ENCODE data around the gene TDRD9. TPM values are rescaled to one million over a fixed set of nuclear protein-coding genes. Genes with fewer than 3 reads are reported as not detected.
"Not testable (repeated sequence)": the region's sequence is repeated elsewhere in the genome, so short reads cannot be mapped to it uniquely, and the experiment has no call there.

TDRD9 gene
- total RNA-seq, 2 donors from 2014 or later = 0.10 to 0.68 TPM

DNA sequence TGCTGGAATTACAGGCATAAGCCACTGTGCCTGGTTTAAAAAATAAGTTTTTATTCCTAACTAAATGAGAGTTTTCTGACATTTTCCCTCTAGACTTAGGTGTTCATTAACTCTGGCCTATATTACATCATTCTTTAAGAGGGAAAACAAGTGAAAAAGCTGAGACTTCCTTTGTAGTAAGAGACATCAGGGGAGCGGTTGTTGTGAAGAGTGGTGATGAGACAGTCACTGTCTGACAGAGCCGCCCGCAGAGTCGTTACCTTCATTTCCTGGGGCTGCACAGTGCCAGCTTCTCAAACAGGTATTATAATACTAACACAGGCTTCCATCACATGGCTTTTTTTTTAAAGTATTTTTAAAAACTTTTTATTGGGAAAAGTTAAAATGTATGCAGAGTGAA is 19.7 kb upstream of the TDRD9 start:
- no peaks in the 10 kb centered on the region for H3K9me3 Mint-ChIP-seq
- H3K36me3 Mint-ChIP-seq = no peaks in the 10 kb centered on the region
- DNase-seq (ENCODE audit: low spot score in 2 of 2) (no peak), ATAC-seq (peak; percentile 55 to 73)
- H3K27ac Mint-ChIP-seq = peak overlapping the region in 1 of 2 donors; percentile 46

DNA sequence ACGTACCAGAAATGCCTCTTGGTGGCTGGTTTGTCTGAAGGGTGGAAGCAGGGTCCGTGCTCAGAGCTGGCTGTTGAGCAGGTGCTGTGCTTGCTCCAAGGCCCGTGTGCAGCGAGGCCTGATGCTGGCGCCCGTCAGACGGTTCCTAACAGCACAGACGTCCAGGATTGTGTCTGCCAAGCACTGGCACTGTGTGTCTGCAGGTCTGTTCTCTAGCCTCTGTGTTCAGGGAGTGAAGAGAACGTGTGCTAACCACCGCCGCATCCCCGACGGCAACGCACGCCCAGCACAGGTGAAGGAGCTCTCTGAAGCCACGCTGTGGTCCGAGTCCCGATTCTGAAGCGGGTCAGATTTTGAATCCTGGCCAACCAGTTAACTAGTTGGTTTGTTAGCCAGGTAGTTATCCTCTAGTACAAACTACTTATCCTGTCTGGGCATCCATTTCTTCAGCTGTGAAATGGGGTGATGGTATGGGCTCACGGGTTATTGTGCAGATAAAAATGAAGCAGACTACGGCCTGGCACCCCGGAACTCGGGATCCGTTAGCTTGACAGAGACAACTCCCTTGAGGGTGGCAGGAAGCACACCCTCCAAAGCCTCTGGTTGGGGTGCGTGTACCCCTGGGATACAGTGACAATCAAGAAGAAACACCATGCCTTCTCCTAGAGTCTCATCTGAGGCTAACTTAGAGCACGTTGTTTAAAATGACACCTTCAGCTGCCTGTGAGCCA is 18.6 kb upstream of the TDRD9 start:
- Mint-ChIP-seq H3K9me3 (no peaks in the 10 kb centered on the region), H3K27ac (peak overlapping the region; percentile 20 to 58), H3K36me3 (no peaks in the 10 kb centered on the region)
- no peak for DNase-seq (ENCODE audit: low spot score in 2 of 2)
- ATAC-seq = no peak

DNA sequence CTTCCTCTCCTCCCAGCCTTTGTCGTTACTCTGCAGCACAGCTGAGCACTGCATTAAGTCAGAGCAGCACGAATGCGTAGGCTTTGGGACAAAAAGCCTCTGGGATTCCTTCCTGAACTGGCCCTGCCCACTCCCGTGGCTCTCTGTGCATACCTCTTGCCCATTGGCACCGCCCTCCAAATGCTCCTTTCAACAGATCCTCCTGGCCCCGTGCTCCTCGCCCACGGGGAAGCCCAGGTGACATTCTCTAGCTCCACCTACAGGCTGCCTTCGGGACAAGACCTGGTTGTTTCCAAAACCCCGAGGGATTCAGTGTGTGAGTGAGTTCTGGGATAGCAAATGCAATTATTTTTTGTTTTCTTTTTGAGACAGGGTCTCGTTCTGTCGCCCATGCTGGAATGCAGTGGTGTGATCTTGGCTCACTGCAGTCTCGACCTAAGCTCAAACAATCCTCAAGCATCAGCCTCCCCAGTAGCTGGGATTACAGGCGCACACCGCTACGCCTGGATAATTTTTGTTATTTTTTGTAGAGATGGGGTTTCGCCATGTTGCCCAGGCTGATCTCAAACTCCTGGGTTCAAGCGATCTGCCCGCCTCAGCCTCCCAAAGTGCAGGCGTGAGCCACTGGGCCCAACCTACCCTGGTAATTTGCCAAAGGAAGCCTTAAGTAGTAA is 17.9 kb upstream of the TDRD9 start:
- Mint-ChIP-seq H3K27ac (peak overlapping the region; percentile 20 to 58), H3K9me3 (no peaks in the 10 kb centered on the region), H3K36me3 (no peaks in the 10 kb centered on the region)
- ATAC-seq = peak; percentile 89 to 93
- DNase-seq (ENCODE audit: low spot score in 2 of 2) = peak; percentile 70 to 81

DNA sequence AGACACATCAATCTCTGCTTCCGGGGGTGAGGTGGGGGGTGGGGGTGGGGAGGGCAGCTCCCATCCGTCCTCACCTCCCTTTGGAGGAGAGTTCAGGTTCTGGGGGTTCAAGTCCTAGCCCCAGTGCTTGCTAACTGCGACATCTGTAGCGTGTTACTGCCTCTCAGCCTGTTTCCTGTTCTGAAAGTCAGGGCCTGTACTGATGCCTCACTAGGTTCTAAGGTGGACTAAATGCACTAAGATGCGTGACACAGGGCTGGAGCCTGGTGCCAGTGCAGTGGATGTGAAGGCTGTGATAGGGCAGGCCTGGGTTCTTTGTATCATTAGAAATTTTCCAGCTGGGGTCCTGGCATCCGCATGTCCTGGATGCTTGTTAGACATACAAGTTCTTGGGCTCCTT is 17.3 kb upstream of the TDRD9 start:
- no peaks in the 10 kb centered on the region for H3K9me3 Mint-ChIP-seq
- no peak overlapping the region for H3K27ac Mint-ChIP-seq
- no peaks in the 10 kb centered on the region for H3K36me3 Mint-ChIP-seq
- ATAC-seq (no peak), DNase-seq (ENCODE audit: low spot score in 2 of 2) (no peak)

DNA sequence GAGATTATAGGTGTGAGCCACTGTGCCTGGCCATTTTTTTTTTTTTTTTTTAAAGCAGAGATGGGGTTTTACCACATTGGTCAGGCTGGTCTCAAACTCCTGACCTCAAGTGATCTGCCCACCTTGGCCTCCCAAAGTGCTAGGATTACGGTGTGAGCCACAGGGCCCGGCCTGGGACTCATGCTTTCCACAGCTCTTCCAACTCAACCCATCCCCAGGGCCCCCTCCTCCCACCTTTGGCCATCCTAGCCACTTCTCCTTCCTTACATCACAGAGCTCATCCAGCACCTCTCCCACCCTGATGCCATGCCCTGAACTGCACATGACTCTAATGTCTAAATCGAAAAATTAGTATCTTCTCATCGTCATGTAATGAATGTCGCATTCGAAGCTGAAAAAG is 12.6 kb upstream of the TDRD9 start:
- H3K36me3 Mint-ChIP-seq = peaks cover 1% of the 10 kb centered on the region in 2 donors
- no peaks in the 10 kb centered on the region for H3K9me3 Mint-ChIP-seq
- no peak for ATAC-seq
- DNase-seq (ENCODE audit: low spot score in 2 of 2) = no peak
- H3K27ac Mint-ChIP-seq = peak overlapping the region; percentile 52 to 81

DNA sequence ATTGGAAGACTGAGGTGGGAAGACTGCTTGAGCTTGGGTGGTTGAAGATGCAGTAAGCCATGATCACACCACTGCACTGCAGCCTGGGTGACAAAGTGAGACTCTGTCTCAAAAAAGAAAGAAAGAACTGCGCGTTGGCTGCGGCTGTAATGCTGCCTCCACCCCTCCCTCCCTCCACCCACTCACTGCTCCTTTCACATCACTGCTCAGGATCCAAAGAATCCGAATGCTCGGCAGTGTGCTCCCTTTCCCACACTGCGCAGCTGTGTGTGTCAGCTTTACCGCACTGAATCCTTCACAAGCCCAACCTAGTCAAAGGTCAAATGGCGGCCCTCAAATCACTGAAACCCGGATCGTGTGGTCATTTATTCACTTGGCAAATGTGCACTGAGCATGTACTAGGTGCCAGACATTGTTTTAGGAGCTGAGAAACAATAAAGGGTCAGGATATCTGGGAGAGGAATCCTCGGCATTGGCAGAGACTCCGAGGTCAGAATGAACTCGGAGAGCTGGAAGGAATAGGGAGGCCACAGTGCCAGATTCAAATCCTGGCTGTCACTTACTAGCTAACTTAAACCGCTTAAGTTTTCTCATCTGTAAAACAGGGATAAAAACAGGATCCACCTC is 11.5 kb upstream of the TDRD9 start:
- H3K9me3 Mint-ChIP-seq = no peaks in the 10 kb centered on the region
- H3K27ac Mint-ChIP-seq = peak overlapping the region; percentile 15 to 52
- ATAC-seq (no peak), DNase-seq (ENCODE audit: low spot score in 2 of 2) (no peak)
- H3K36me3 Mint-ChIP-seq = peaks cover 5 to 6% of the 10 kb centered on the region in 2 donors

DNA sequence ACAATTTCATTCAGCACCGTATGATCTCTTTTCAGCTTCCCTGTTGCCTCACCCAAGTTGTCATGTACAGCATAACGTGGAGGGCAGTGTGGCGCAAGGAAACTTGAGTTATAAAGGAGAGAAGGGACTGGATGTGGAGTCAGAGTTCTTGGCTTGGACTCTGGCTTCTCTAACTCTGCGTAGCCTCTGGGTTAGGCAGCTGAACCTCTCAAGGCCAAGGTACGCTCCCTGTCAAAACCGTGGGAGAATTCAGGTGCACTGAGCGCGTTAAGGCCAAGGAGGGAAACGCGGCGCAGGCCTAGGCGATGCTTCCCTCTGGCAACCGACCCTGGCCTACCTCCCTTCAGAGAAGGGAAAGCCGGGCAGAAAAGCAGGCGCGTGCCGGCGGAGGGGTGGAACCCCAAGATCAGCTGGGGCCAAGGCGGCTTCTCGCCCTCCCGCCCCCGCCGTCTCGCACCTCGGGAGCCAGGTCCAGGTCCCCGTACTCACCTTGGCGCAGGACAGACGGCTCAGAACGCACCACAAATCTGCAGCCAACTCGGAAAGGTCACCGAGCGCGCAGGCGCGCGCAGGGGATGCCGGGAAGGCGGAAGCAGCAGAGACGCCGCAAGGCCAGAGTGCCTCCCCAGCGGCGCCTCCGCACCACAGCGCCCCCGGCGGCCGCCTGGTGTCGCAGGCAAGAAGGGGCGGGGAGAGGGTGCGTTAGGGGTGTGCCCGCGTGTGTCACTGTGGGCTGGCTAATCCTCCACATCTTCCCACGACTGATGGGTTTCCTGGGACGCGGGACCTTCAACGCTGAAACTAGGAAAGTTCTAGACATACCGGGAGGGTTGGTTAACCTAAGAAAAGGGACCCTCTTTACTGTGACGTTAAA is 7.0 kb upstream of the TDRD9 start:
- ATAC-seq = peak; percentile 99 to 100
- Mint-ChIP-seq H3K36me3 (peaks cover 5 to 6% of the 10 kb centered on the region in 2 donors), H3K9me3 (no peaks in the 10 kb centered on the region), H3K27ac (peak overlapping the region; percentile 92 to 94)
- peak; percentile 97 to 98 for DNase-seq (ENCODE audit: low spot score in 2 of 2)

DNA sequence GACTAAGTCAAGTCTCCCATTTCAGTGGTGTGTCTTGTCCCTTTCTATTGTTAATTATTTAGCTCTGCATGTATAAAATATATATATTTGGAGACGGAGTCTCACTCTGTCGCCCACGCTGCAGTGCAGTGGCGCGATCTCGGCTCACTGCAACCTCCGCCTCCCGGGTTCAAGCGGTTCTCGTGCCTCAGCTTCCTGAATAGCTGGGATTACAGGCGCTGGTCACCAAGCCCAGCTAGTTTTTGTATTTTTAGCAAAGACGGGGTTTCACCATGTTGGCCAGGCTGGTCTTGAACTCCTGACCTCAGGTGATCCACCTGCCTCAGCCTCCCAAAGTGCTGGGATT is 6.4 kb upstream of the TDRD9 start:
- not testable (repeated sequence) for H3K9me3 Mint-ChIP-seq; H3K36me3 Mint-ChIP-seq; DNase-seq (ENCODE audit: low spot score in 2 of 2); H3K27ac Mint-ChIP-seq; ATAC-seq

DNA sequence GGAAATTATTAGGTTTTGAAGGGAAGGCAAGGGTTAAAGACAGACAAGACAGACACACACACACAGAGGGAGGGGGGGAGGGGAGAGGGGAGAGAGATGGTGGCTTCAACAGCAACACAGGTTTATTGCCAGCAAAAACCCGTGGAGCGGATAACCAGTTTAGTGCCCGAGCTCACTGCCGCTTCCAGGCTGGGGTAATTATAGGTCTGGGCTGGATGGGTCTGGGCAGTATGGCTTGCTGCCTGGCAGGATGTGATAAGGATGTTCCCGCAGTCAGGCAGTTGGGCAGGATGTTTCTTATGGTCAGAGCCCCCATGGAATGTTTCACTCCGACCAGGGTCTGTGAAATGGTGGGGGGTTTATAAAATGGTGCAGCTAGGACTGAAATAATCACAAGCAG is 4.4 kb upstream of the TDRD9 start:
- DNase-seq (ENCODE audit: low spot score in 2 of 2) = no peak
- H3K9me3 Mint-ChIP-seq = no peaks in the 10 kb centered on the region
- no peak for ATAC-seq
- peaks cover 5 to 6% of the 10 kb centered on the region in 2 donors for H3K36me3 Mint-ChIP-seq
- no peak overlapping the region for H3K27ac Mint-ChIP-seq

DNA sequence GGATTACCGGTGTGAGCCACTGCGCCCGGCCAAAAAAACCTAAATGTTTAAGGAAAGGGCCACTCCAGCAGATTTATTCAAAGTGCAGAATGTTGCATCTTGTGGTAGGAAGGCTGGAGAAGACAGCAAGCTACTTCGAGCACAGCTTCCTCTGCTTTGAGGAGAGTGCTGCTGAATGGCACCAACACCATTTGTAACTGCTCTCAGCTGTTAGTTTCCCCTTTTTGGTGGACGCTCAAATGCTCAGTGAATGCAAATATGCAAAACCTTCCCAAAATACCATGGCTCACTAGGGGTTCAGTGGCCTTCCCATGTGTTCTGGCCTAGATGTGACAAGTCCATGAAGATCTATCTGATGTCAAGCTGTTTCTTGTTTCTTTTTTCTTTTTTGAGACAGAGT is 2.9 kb upstream of the TDRD9 start:
- ATAC-seq (no peak), DNase-seq (ENCODE audit: low spot score in 2 of 2) (no peak)
- Mint-ChIP-seq H3K27ac (no peak overlapping the region), H3K36me3 (peaks cover 5 to 6% of the 10 kb centered on the region in 2 donors), H3K9me3 (no peaks in the 10 kb centered on the region)

DNA sequence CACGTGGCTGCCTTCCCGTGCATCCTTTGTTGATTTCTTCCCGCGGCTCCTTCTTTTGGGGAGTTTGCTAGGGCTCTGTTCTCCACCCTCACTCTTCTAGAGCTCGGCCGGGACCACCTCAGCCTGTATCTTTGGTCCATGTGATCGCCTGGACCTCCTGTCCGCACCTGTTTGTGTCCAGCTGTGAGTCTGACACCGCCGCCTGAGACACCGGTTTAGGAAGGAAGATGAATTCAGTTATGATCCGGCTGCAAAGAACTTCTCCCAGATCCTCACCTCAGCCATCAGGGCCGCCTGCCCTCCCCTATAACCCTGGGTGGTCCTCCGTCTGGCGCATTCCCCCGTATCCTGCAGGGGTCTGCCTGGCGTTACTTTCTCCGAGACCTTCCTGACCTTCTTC is 690 bp upstream of the TDRD9 start:
- ATAC-seq = no peak
- H3K36me3 Mint-ChIP-seq = no peaks in the 10 kb centered on the region
- DNase-seq (ENCODE audit: low spot score in 2 of 2) = no peak
- H3K27ac Mint-ChIP-seq = no peak overlapping the region
- no peaks in the 10 kb centered on the region for H3K9me3 Mint-ChIP-seq

DNA sequence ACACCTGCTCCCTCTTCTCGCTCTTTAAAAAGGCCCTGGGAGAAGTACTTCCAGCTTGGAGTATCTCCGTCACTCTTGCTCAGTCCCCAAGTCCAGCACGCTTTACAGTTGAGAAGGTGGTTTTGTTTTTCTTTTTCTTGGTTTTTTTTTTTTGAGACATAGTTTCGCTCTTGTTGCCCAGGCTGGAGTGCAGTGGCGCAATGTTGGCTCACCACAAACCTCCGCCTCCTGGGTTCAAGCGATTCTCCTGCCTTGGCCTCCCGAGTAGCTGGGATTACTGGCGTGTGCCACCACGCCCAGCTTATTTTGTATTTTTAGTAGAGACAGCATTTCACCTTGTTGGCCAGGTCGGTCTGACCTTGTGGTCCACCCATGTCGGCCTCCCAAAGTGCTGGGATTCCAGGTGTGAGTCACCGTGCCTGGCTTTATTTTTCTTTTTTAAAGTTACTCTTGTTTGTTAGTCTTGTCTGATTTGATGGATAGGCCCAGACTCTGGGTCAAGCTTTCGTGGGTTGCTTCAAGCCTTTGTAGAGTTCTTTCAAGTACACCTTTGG is 1.9 kb downstream of the TDRD9 start:
- H3K27ac Mint-ChIP-seq = no peak overlapping the region
- DNase-seq (ENCODE audit: low spot score in 2 of 2) (no peak), ATAC-seq (no peak)
- H3K9me3 Mint-ChIP-seq = no peaks in the 10 kb centered on the region
- no peaks in the 10 kb centered on the region for H3K36me3 Mint-ChIP-seq

DNA sequence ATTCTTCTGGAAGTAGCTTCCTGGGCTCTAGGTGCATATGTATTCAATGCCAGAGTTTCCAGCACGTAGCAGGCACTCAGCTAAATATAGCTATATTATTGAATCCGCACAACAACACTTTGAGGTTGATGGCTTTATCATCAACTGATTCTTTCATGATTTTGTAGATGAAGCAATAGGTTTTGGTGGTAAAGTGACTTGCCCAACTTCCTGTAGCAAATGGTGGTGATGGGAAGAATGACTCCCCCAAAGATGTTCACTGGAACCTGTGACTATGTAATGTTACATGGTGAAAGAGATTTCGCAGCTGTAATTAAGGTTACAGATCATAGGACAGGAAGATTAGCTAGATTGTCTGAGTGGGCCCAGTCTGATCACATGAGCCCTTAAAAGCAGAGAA is 3.2 kb downstream of the TDRD9 start:
- H3K27ac Mint-ChIP-seq = no peak overlapping the region
- H3K36me3 Mint-ChIP-seq = no peaks in the 10 kb centered on the region
- ATAC-seq (peak; percentile 60 to 76), DNase-seq (ENCODE audit: low spot score in 2 of 2) (no peak)
- H3K9me3 Mint-ChIP-seq = no peaks in the 10 kb centered on the region

DNA sequence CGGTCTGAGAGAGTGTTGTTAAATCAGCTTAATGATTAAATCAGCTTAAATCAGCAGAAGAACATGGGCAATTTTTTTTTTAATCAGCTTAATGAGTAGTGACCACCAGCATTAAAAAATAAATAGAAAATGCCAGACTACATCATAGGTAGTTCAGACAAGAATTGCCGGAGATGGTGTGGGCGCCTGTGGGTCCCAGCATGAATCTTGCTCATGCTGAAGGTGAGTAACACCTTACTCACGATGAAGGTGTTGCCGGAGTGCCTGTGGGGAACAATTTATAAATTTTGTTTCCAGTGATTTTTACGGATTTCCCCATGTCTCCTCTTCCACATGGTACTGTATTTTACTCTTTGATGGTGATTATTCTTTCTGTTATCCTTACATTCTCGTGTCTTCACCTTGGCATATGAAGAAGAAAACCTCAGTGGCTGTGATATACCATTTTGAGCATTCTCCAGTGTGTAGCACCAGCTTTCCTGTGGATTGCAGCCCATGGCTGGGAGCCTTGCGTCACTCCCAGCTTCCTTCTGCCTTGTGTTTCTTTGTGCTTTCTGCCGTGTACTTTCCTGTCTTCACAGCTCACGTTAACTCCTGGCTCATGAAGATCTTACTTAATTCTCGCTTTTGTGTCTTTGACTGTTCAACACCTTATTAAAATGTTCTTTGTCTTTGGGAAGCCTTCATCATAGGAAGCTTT is 4.7 kb downstream of the TDRD9 start:
- no peak for ATAC-seq
- Mint-ChIP-seq H3K36me3 (no peaks in the 10 kb centered on the region), H3K27ac (no peak overlapping the region), H3K9me3 (no peaks in the 10 kb centered on the region)
- no peak for DNase-seq (ENCODE audit: low spot score in 2 of 2)

DNA sequence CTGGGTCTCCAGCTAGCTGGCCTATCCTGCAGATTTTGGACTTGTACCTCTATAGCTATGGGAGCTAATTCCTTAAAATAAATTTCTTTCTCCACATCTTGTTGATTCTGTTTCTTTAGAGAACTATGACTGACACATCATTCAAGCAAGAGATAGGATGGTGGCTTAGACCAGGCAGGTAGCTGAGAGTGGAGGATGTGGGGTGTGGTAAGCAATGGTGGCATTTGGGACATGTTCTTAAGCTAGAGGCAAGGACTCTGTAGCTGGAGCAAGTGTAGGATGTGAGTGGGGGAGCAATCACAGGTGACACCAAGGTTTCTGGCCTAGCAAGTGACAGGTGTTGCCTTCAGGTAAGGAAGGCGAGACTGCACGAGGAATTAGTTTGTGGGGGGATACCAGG is 6.8 kb downstream of the TDRD9 start:
- no peak overlapping the region for H3K27ac Mint-ChIP-seq
- no peak for ATAC-seq
- no peaks in the 10 kb centered on the region for H3K9me3 Mint-ChIP-seq
- no peaks in the 10 kb centered on the region for H3K36me3 Mint-ChIP-seq
- DNase-seq (ENCODE audit: low spot score in 2 of 2) = no peak

DNA sequence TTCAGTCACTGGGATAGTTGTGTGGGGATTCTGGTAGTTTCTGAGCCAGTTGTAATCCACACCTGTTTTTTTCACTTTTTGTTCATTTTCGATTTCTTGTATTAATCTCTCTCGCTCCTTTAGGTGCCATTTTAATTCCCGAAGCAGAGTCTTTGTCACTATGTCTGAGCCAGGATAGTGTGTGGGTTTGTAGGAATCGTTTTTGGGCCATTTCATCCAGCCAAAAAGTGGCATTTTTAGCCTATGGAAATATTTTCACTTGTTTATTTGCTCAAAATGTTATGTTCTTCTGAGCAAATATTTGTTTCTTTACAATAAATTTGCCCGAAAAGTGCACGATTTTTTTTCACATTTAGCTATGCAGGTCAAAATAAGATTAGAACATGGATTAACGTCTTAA is 13.2 kb downstream of the TDRD9 start:
- H3K27ac Mint-ChIP-seq = no peak overlapping the region
- DNase-seq (ENCODE audit: low spot score in 2 of 2) = no peak
- no peaks in the 10 kb centered on the region for H3K9me3 Mint-ChIP-seq
- no peaks in the 10 kb centered on the region for H3K36me3 Mint-ChIP-seq
- no peak for ATAC-seq

All from activated naive CD4-positive, alpha-beta T cell treated with anti-CD3 and anti-CD28 coated beads, Interleukin-2, amount 50 U/mL, for 72 hours (primary cell).